HG02884 (cell line): ENCODE results near the gene ELAVL1.
"Not testable (repeated sequence)": the region's sequence is repeated elsewhere in the genome, so short reads cannot be mapped to it uniquely, and the experiment has no call there.

Experiments used
- ATAC-seq: cut with Tn5 transposase; IDR thresholded peaks from one replicate; pipeline ENCODE4 v1.9.1; 2021; ENCODE audit warnings: mild to moderate bottlenecking, moderate library complexity; ENCODE audit not compliant: unreplicated experiment

Gene ELAVL1

GRCh38 chr19:8005534-8006256 lies at the start of gene ELAVL1:
Gene ELAVL1, minus strand, starts transcription at chr19:8005641. Its CDS starts 13,826 bp downstream, at chr19:7991815.
- ATAC-seq = no peak

GRCh38 chr19:8054169-8054568 lies 48.7 kb upstream of the ELAVL1 start:
- ATAC-seq = no peak

GRCh38 chr19:8052464-8052859 lies 47.0 kb upstream of the ELAVL1 start, which contains the start of gene CCL25:
Gene CCL25, plus strand, starts transcription at chr19:8052760. Its CDS starts 290 bp downstream, at chr19:8053050.
- ATAC-seq = no peak

- peak; percentile 75 for ATAC-seq
These were observed 45.0 kb upstream of the ELAVL1 start for GRCh38 chr19:8050274-8051096.

- ATAC-seq = no peak
These were observed 41.2 kb upstream of the ELAVL1 start for GRCh38 chr19:8046569-8047165.

- no peak for ATAC-seq
These were observed 40.6 kb upstream of the ELAVL1 start for GRCh38 chr19:8045872-8046568.

- ATAC-seq = no peak
These were observed 38.6 kb upstream of the ELAVL1 start for GRCh38 chr19:8044018-8044417.

GRCh38 chr19:8042900-8043299 lies 37.5 kb upstream of the ELAVL1 start:
- ATAC-seq = no peak

GRCh38 chr19:8041531-8041931 lies 36.1 kb upstream of the ELAVL1 start:
- ATAC-seq = no peak

- no peak for ATAC-seq
These were observed 33.8 kb upstream of the ELAVL1 start for GRCh38 chr19:8039231-8039630.

GRCh38 chr19:8038815-8039214 lies 33.4 kb upstream of the ELAVL1 start:
- ATAC-seq = no peak

GRCh38 chr19:8036434-8037099 lies 31.1 kb upstream of the ELAVL1 start:
- no peak for ATAC-seq

- no peak for ATAC-seq
These were observed 28.7 kb upstream of the ELAVL1 start for GRCh38 chr19:8034178-8034525.

GRCh38 chr19:8033287-8034177 lies 28.1 kb upstream of the ELAVL1 start:
- not testable (repeated sequence) for ATAC-seq

- no peak for ATAC-seq
These were observed 25.5 kb upstream of the ELAVL1 start for GRCh38 chr19:8030960-8031359.

GRCh38 chr19:8028951-8029491 lies 23.6 kb upstream of the ELAVL1 start:
- ATAC-seq = no peak

GRCh38 chr19:8025316-8025715 lies 19.9 kb upstream of the ELAVL1 start:
- no peak for ATAC-seq

- not testable (repeated sequence) for ATAC-seq
These were observed 18.8 kb upstream of the ELAVL1 start for GRCh38 chr19:8024256-8024655.

GRCh38 chr19:8023371-8023770 lies 17.9 kb upstream of the ELAVL1 start:
- ATAC-seq = no peak
